Stomach (tissue), 9 donors: ENCODE data around the gene NRG3. TPM values are rescaled to one million over a fixed set of nuclear protein-coding genes. Genes with fewer than 3 reads are reported as not detected.

Experiments used
- DNase-seq, 2 donors: peaks; one replicate each; pipeline versions ENCODE4 v3.0.0 to v3.0.0-alpha.2; 2013 to 2019
- H3K27ac ChIP-seq, 5 donors: fragments of 200-600 bp in 4 of 5; sonication (generic) in 4 of 5; one replicate each; pipeline ENCODE4 v1.5.1; 2013 to 2019; ENCODE audit warnings: mild to moderate bottlenecking in 1 of 5, moderate library complexity in 1 of 5
- H3K27me3 ChIP-seq, 3 donors: fragments of 200-600 bp; sonication (generic); one replicate each; pipeline ENCODE4 v1.5.1; 2017 to 2019; ENCODE audit warnings: mixed run types in 1 of 3
- H3K36me3 ChIP-seq, 4 donors: fragments of 200-600 bp; sonication (generic); 1 replicate in 3 of 4; 2 replicates in 1 of 4; pipeline ENCODE4 v1.5.1; 2016 to 2019
- H3K4me1 ChIP-seq, 4 donors: fragments of 200-600 bp; sonication (generic); one replicate each; pipeline ENCODE4 v1.5.1; 2016 to 2019
- H3K4me3 ChIP-seq, 4 donors: fragments of 200-600 bp; sonication (generic) in 3 of 4; one replicate each; pipeline ENCODE4 v1.5.1; 2016 to 2019; ENCODE audit warnings: mild to moderate bottlenecking in 1 of 4
- H3K9me3 ChIP-seq, 4 donors: fragments of 200-600 bp; sonication (generic); one replicate each; pipeline ENCODE4 v1.5.1; 2016 to 2019
- EP300 ChIP-seq: sonication (generic); formaldehyde crosslinking; IDR thresholded peaks from one replicate; pipeline ENCODE4 v1.6.1; 2017; ENCODE audit warnings: antibody characterized with exemption
- POLR2A ChIP-seq, 4 donors: fragments of 450-650 bp; IDR thresholded peaks; one replicate each; pipeline ENCODE4 v1.6.1; 2016; ENCODE audit warnings: antibody characterized with exemption in 4 of 4, control low read depth in 2 of 4, mild to moderate bottlenecking in 1 of 4, moderate library complexity in 1 of 4
- POLR2AphosphoS5 ChIP-seq, 3 donors: sonication (generic); formaldehyde crosslinking; IDR thresholded peaks; one replicate each; pipeline ENCODE4 v1.6.1; 2016; ENCODE audit warnings: antibody characterized with exemption in 3 of 3
- WGBS, 5 donors: extraction: QIAGEN DNeasy Blood & Tissue Kit in 3 of 5; methylation state at CpG; one replicate each; pipeline versions ENCODE4 v1.1.5 to v1.1.7; 2013 to 2018; 5-methylcytosine and 5-hydroxymethylcytosine counted together
- intact Hi-C: fragments of 100-400 bp; cut with DNase I; formaldehyde crosslinking; loops from one replicate; pipeline ENCODE4 v1.15.1; 2023; ENCODE audit warnings: low total_unique reads
- polyA plus RNA-seq, 3 donors: library from polyadenylated mRNA; stranded (reverse); fragments of 200-250 nt; gene quantifications; one replicate each; pipeline ENCODE4 v1.2.3, GENCODE V29; 2013
- total RNA-seq, 5 donors: library from RNA; depleted of rRNA; stranded (reverse); fragments of >200 nt; gene quantifications; one replicate each; pipeline versions ENCODE4 v1.1.0 to v1.2.3, GENCODE V29; 2014 to 2016
- TF ChIP-seq, protein P1 (sequence below), 7 experiments: fragments of 450-650 bp in 4 of 7; fragments of 200-600 bp in 3 of 7; sonication (generic) in 3 of 7; IDR thresholded peaks; one replicate each; pipeline ENCODE4 v1.5.1; 2016 to 2019; ENCODE audit warnings: antibody characterized with exemption in 7 of 7, control low read depth in 2 of 7, mild to moderate bottlenecking in 1 of 7
- donor health status: healthy with polysubstance abuse.
- donor health status: Bipolar disorder and iron deficiency.
- donor health status: healthy.

Gene NRG3
- total and polyA plus RNA-seq, 8 donors, result 0.08 to 2.5 (median 0.52) TPM; not detected in 4

GRCh38 chr10:82866424-82867020 lies 991.5 kb downstream of the NRG3 start:
- WGBS, 5 donors, result 77 to 85% (median 82%) methylated on average over 6 of the region's 6 CpGs
- DNase-seq, result no peak
- Histone ChIP-seq H3K9me3 (no peaks in the 10 kb centered on the region), H3K36me3 (no peaks in the 10 kb centered on the region), H3K4me1 (no peaks in the 10 kb centered on the region), H3K4me3 (no peak overlapping the region), H3K27ac (no peak overlapping the region), H3K27me3 (no peaks in the 10 kb centered on the region)
- intact Hi-C loops, result no loop called here
- TF ChIP-seq POLR2A (IDR thresholded peaks at IDR 0.05) (no peak), POLR2AphosphoS5 (IDR thresholded peaks at IDR 0.05) (no peak), EP300 (no peak)
- TF ChIP-seq, protein P1, sequence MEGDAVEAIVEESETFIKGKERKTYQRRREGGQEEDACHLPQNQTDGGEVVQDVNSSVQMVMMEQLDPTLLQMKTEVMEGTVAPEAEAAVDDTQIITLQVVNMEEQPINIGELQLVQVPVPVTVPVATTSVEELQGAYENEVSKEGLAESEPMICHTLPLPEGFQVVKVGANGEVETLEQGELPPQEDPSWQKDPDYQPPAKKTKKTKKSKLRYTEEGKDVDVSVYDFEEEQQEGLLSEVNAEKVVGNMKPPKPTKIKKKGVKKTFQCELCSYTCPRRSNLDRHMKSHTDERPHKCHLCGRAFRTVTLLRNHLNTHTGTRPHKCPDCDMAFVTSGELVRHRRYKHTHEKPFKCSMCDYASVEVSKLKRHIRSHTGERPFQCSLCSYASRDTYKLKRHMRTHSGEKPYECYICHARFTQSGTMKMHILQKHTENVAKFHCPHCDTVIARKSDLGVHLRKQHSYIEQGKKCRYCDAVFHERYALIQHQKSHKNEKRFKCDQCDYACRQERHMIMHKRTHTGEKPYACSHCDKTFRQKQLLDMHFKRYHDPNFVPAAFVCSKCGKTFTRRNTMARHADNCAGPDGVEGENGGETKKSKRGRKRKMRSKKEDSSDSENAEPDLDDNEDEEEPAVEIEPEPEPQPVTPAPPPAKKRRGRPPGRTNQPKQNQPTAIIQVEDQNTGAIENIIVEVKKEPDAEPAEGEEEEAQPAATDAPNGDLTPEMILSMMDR (IDR thresholded peaks at IDR 0.05), result no peak

- Histone ChIP-seq H3K4me3 (no peak overlapping the region), H3K27me3 (no peaks in the 10 kb centered on the region), H3K4me1 (no peaks in the 10 kb centered on the region), H3K27ac (no peak overlapping the region), H3K9me3 (no peaks in the 10 kb centered on the region), H3K36me3 (no peaks in the 10 kb centered on the region)
- TF ChIP-seq POLR2A (IDR thresholded peaks at IDR 0.05) (no peak), POLR2AphosphoS5 (IDR thresholded peaks at IDR 0.05) (no peak), EP300 (no peak)
- TF ChIP-seq, protein P1 (IDR thresholded peaks at IDR 0.05), result no peak
- DNase-seq, result no peak
- 85 to 93% (median 88%) methylated on average over 3 of the region's 3 CpGs for WGBS, 5 donors
- intact Hi-C loops, result no loop called here
Observed at GRCh38 chr10:82867056-82867455, 992.1 kb downstream of the NRG3 start.

DNA sequence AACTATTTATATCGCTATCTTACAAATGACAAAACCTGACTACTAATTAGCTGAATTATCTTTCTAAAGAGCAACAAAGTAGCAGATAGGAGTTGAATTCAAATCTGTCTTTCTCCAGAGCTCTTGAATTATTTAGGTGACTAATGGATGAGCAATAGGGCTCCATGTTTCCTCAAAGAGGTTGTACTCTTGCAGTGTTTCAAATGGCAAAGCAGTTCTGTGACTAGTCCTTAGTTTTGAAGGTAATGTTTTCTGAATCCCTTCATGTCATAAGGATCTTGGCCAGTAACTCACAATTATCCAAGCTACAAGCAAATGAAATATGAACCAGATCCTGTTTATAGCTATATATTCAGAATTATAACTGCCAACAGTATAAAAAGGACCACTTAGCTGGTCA lies 999.7 kb downstream of the NRG3 start:
- no peaks in the 10 kb centered on the region for H3K9me3 ChIP-seq
- intact Hi-C loops, result no loop called here

GRCh38 chr10:82880776-82881290 lies 1005.8 kb downstream of the NRG3 start:
- Histone ChIP-seq H3K36me3 (no peaks in the 10 kb centered on the region), H3K4me1 (no peaks in the 10 kb centered on the region), H3K9me3 (no peaks in the 10 kb centered on the region), H3K4me3 (no peak overlapping the region), H3K27ac (no peak overlapping the region), H3K27me3 (no peaks in the 10 kb centered on the region)
- WGBS, 5 donors, result 53 to 63% (median 61%) methylated on average over 2 of the region's 2 CpGs
- DNase-seq, result peak in 1 of 2 donors; percentile 8
- no peak for TF ChIP-seq POLR2A (IDR thresholded peaks at IDR 0.05)
- TF ChIP-seq, protein P1 (IDR thresholded peaks at IDR 0.05), result no peak
- intact Hi-C loops, result no loop called here

More for the DNA sequence above, 999.7 kb downstream of the NRG3 start:
- H3K4me1 ChIP-seq, result no peaks in the 10 kb centered on the region
- no peak overlapping the region for H3K4me3 ChIP-seq
- H3K27me3 ChIP-seq, result no peaks in the 10 kb centered on the region
- no peaks in the 10 kb centered on the region for H3K36me3 ChIP-seq
- 96 to 100% (median 98%) methylated on average over 1 of the region's 1 CpG for WGBS, 5 donors
- DNase-seq, result no peak
- no peak overlapping the region for H3K27ac ChIP-seq
- TF ChIP-seq, protein P1 (IDR thresholded peaks at IDR 0.05), result no peak
